Measurements from ENCODE around the gene CBLN1. TPM values are rescaled to one million over a fixed set of nuclear protein-coding genes. Genes with fewer than 3 reads are reported as not detected.

Gene CBLN1
- total RNA-seq, 2 donors from 2014 or later, result 8.8 TPM; not detected in 1

GRCh38 chr16:49277766-49278566 is 3.7 kb downstream of the CBLN1 start:
- H3K9me3 ChIP-seq, result no peaks in the 10 kb centered on the region
- peaks cover 8 to 34% of the 10 kb centered on the region in 2 donors for H3K4me1 ChIP-seq (ENCODE audit: control insufficient read depth in 1 of 2, low read depth in 2 of 2)
- H3K27ac ChIP-seq, result no peak overlapping the region
- H3K36me3 ChIP-seq, result no peaks in the 10 kb centered on the region
- TF ChIP-seq, protein P1, sequence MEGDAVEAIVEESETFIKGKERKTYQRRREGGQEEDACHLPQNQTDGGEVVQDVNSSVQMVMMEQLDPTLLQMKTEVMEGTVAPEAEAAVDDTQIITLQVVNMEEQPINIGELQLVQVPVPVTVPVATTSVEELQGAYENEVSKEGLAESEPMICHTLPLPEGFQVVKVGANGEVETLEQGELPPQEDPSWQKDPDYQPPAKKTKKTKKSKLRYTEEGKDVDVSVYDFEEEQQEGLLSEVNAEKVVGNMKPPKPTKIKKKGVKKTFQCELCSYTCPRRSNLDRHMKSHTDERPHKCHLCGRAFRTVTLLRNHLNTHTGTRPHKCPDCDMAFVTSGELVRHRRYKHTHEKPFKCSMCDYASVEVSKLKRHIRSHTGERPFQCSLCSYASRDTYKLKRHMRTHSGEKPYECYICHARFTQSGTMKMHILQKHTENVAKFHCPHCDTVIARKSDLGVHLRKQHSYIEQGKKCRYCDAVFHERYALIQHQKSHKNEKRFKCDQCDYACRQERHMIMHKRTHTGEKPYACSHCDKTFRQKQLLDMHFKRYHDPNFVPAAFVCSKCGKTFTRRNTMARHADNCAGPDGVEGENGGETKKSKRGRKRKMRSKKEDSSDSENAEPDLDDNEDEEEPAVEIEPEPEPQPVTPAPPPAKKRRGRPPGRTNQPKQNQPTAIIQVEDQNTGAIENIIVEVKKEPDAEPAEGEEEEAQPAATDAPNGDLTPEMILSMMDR (IDR thresholded peaks at IDR 0.05), result no peak
- ATAC-seq (ENCODE audit: insufficient number of reproducible peaks, low FRiP score, low read depth) (no peak), DNase-seq (ENCODE audit: low spot score) (no peak)
- H3K27me3 ChIP-seq (replicated peaks; ENCODE audit: insufficient read depth), result peaks cover 27% of the 10 kb centered on the region
- peak overlapping the region; percentile 40 for H3K4me3 ChIP-seq

DNA sequence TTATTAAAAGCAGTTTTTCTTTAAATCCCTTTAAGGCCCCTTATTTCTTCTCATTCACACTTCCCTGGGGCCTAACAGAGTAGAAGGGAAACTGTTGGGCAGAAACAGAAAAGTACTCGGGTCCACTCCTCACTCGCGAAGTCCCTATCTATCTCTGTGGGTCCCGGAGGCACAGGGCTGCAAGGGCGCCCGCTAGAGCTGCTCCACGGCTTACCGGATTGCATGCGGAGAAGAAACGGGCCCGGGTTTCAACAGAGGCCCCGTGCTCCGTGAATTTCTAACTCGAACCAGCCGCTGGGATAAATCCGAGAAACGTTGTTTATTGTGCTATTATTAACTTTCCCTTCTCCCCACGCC is 4.3 kb downstream of the CBLN1 start:
- ATAC-seq (ENCODE audit: insufficient number of reproducible peaks, low FRiP score, low read depth) (no peak), DNase-seq (ENCODE audit: low spot score) (no peak)
- H3K4me1 ChIP-seq (ENCODE audit: control insufficient read depth in 1 of 2, low read depth in 2 of 2), result peaks cover 5 to 34% of the 10 kb centered on the region in 2 donors
- TF ChIP-seq, protein P1 (IDR thresholded peaks at IDR 0.05), result no peak
- no peaks in the 10 kb centered on the region for H3K9me3 ChIP-seq
- H3K4me3 ChIP-seq, result peak overlapping the region; percentile 40
- peaks cover 23% of the 10 kb centered on the region for H3K27me3 ChIP-seq (replicated peaks; ENCODE audit: insufficient read depth)
- no peak overlapping the region for H3K27ac ChIP-seq
- no peaks in the 10 kb centered on the region for H3K36me3 ChIP-seq

- H3K9me3 ChIP-seq, result no peaks in the 10 kb centered on the region
- no peak for ATAC-seq (ENCODE audit: insufficient number of reproducible peaks, low FRiP score, low read depth)
- no peak for DNase-seq (ENCODE audit: low spot score)
- TF ChIP-seq, protein P1 (IDR thresholded peaks at IDR 0.05), result no peak
- H3K4me3 ChIP-seq, result peak overlapping the region; percentile 40
- peaks cover 5 to 34% of the 10 kb centered on the region in 2 donors for H3K4me1 ChIP-seq (ENCODE audit: control insufficient read depth in 1 of 2, low read depth in 2 of 2)
- H3K27me3 ChIP-seq (replicated peaks; ENCODE audit: insufficient read depth), result peaks cover 23% of the 10 kb centered on the region
- no peak overlapping the region for H3K27ac ChIP-seq
- H3K36me3 ChIP-seq, result no peaks in the 10 kb centered on the region
Observed at GRCh38 chr16:49276646-49277385, 4.8 kb downstream of the CBLN1 start.

DNA sequence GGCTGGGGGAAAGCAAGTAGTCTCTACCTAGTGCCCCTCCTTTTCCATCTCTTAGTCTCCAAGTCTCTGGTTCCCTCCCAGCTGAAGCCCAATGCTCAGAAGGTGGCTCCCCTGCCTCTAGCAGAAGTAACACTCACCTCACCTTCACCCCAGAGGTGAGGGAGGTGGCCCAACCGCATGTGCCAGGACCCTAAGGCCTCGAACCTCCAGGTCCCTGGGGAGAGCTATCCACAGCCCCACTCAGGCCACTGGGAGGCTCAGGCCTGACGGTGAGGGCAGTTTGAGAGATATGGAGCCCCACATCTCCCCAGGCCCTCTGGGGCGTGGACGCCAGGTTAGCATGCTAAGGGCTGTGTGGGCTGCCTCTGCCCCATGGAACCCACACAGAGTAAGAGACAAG is 5.8 kb downstream of the CBLN1 start:
- no peak overlapping the region for H3K4me3 ChIP-seq
- DNase-seq (ENCODE audit: low spot score) (no peak), ATAC-seq (ENCODE audit: insufficient number of reproducible peaks, low FRiP score, low read depth) (no peak)
- peaks cover 5 to 30% of the 10 kb centered on the region in 2 donors for H3K4me1 ChIP-seq (ENCODE audit: control insufficient read depth in 1 of 2, low read depth in 2 of 2)
- H3K27ac ChIP-seq, result no peak overlapping the region
- H3K9me3 ChIP-seq, result no peaks in the 10 kb centered on the region
- TF ChIP-seq, protein P1 (IDR thresholded peaks at IDR 0.05), result no peak
- no peaks in the 10 kb centered on the region for H3K36me3 ChIP-seq
- H3K27me3 ChIP-seq (replicated peaks; ENCODE audit: insufficient read depth), result peaks cover 23% of the 10 kb centered on the region

DNA sequence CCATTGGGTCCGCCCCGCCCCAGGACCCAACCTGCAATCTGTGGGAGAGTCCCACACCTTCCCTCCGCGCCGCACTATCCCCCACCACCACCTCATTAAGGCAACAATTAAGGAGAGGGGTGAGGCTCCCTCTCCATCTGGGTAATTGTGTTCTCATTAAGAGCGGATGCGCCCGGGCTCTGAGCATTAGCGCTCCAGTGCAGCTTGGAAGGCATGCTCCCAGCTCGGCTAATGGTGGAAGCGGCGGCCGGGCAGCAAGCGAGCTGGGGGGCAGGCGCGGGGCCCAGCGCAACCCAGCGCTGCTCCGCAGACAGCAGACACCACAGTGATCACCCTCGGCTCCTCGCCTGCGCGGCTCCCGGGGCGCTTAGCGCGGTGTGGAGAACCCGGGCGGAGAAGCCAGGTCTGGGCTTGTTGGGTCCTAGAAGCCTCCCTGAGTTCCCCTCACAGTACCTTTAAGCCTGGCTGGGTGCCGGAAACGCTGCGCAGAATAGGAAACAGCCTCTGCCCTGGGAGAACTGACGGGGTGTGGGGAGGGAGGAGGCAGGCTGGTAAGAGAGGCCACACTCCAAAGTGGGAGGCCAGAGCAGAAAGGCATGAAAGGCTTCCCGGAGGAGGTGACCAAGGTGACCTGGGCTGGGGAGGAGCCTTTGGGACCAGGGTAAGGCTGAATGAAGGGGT is 6.4 kb downstream of the CBLN1 start:
- H3K4me3 ChIP-seq, result no peak overlapping the region
- ATAC-seq (ENCODE audit: insufficient number of reproducible peaks, low FRiP score, low read depth) (no peak), DNase-seq (ENCODE audit: low spot score) (no peak)
- peaks cover 23% of the 10 kb centered on the region for H3K27me3 ChIP-seq (replicated peaks; ENCODE audit: insufficient read depth)
- peaks cover 5 to 28% of the 10 kb centered on the region in 2 donors for H3K4me1 ChIP-seq (ENCODE audit: control insufficient read depth in 1 of 2, low read depth in 2 of 2)
- no peaks in the 10 kb centered on the region for H3K36me3 ChIP-seq
- H3K9me3 ChIP-seq, result no peaks in the 10 kb centered on the region
- H3K27ac ChIP-seq, result no peak overlapping the region
- TF ChIP-seq, protein P1 (IDR thresholded peaks at IDR 0.05), result no peak

Data from thoracic aorta (tissue), 2 donors.